Left lung (tissue), 10 donors: ENCODE data around the gene EYA2. TPM values are rescaled to one million over a fixed set of nuclear protein-coding genes. Genes with fewer than 3 reads are reported as not detected.

Source experiments
- ATAC-seq: fragments of 200-7000 bp; cut with Tn5 transposase; one replicate; pipeline ENCODE4 v1.9.1; 2020; ENCODE audit warnings: moderate library complexity
- DNase-seq, 4 donors: peaks; one replicate each; pipeline ENCODE4 v3.0.0-alpha.2; 2013 to 2020
- H3K27ac ChIP-seq, 2 donors: fragments of 200-600 bp; sonication (generic) in 1 of 2; one replicate each; pipeline versions ENCODE4 v1.5.0 to v1.8.0; 2020 to 2021
- H3K27me3 ChIP-seq, 2 donors: fragments of 200-600 bp; sonication (generic) in 1 of 2; one replicate each; pipeline versions ENCODE4 v1.5.0 to v1.8.0; 2020 to 2021
- H3K36me3 ChIP-seq, 2 donors: fragments of 200-600 bp; sonication (generic) in 1 of 2; one replicate each; pipeline versions ENCODE4 v1.5.0 to v1.8.0; 2020 to 2021
- H3K4me1 ChIP-seq, 2 donors: fragments of 200-600 bp; one replicate each; pipeline ENCODE4 v1.8.0; 2021
- H3K4me3 ChIP-seq, 2 donors: fragments of 200-600 bp; sonication (generic) in 1 of 2; one replicate each; pipeline versions ENCODE4 v1.5.0 to v1.8.0; 2020 to 2021; ENCODE audit warnings: mild to moderate bottlenecking in 1 of 2
- H3K9me3 ChIP-seq, 2 donors: fragments of 200-600 bp; sonication (generic) in 1 of 2; one replicate each; pipeline versions ENCODE4 v1.5.0 to v1.8.0; 2020 to 2021
- CTCF ChIP-seq, 2 donors: fragments of 200-600 bp; sonication (generic) in 1 of 2; IDR thresholded peaks; one replicate each; pipeline versions ENCODE4 v1.5.0 to v1.8.0; 2021; ENCODE audit warnings: antibody characterized with exemption in 2 of 2
- intact Hi-C, 2 donors: fragments of 100-400 bp; cut with DNase I; formaldehyde crosslinking; loops; one replicate each; pipeline versions ENCODE4 v1.11.2 to v1.14.2; 2022
- polyA plus RNA-seq, 6 donors: library from polyadenylated mRNA; unstranded; fragments of 120-200 nt; gene quantifications; one replicate each; pipeline ENCODE4 v1.2.1, GENCODE V29; 2013; ENCODE audit not compliant: insufficient read length in 6 of 6
- total RNA-seq, 2 donors: library from RNA; stranded (reverse); fragmentation: NEBNext Ultra II Directional; extraction: Animal tissue kit (Norgen Biotek cat#: 25700); gene quantifications; one replicate each; pipeline ENCODE4 v1.2.1, GENCODE V29; 2021
- donor health status: DM: no; HTN: yes; CAD: no.
- donor health status: DM: no; HTN: no; CAD: no.

EYA2 gene
- total and polyA plus RNA-seq, 8 donors: 0.77 to 2.3 (median 1.2) TPM

DNA sequence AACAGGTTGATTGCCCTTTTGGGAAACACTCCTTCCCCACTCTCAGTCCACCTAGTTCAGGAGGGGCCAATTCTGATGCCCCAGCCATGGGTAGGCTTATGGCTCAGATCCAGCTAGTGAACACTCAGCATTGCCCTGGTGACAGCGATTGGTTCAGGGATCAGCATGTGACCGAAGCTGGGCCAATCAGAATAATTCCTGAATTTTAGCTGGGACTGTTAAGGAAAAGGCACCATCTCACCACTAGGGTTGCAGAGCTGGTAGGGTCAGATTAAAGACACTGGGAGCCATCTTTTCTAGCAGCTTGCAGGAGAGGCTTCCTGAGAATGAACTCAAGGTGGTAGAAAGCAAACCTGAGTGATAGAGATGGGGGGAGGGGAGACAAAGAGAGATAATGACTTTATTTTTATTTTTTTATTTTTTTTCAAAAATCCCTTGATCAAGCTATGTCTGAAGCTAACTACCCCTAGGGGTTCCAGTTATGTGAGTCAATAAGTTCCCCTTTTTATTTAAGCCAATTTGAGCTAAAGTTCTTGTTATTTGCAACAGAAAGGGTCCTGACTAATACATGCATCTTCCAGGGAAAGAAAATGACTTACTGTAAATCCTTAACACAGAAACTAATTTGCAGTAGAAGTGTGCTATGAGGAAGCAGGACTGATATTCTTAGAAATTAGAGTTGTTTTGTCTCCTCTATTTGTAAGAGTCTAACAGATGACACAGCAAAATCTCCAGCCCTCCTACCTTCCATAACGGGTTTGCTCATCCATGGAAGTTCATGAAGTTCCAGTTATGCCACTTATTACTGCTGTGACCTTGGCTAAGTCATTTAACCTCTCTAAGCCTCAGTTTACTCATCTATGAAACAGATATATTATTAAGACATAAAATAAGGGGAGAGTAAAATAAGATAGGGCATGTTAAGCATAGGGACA lies 44.7 kb downstream of the EYA2 start:
- no peak overlapping the region for H3K4me3 ChIP-seq
- TF ChIP-seq CTCF (IDR thresholded peaks at IDR 0.05): peak in 1 of 2 donors; percentile 10
- ATAC-seq (no peak), DNase-seq (no peak)
- H3K9me3 ChIP-seq: no peaks in the 10 kb centered on the region
- peaks cover 0 to 50% of the 10 kb centered on the region in 2 donors for H3K27me3 ChIP-seq
- intact Hi-C loops: no loop called here
- H3K4me1 ChIP-seq: no peaks in the 10 kb centered on the region
- H3K27ac ChIP-seq: no peak overlapping the region
- H3K36me3 ChIP-seq: no peaks in the 10 kb centered on the region

DNA sequence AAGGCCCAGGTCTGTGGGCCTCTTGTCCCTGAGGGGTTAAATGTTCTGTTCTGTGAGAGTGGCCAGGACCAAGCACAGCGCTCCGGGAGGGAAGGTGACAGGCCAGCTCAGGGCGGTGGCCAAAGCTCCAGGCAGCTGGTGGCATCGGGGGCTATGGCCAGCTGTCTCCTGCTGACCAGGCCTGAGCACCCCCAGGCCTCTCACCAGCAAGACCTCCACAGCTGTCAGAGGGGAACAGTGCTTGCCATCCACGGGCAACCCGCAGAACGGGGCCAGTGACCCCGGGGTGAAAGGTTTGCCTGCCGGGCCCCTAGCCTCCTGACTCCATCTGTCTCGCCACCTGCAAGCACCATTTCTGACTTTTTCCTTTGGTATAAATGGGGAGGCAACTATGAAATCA lies 46.0 kb downstream of the EYA2 start:
- H3K27me3 ChIP-seq: peaks cover 0 to 43% of the 10 kb centered on the region in 2 donors
- intact Hi-C loops: no loop called here
- no peak for DNase-seq
- H3K36me3 ChIP-seq: no peaks in the 10 kb centered on the region
- no peak overlapping the region for H3K27ac ChIP-seq
- H3K4me3 ChIP-seq: no peak overlapping the region
- no peak for ATAC-seq
- H3K4me1 ChIP-seq: no peaks in the 10 kb centered on the region
- TF ChIP-seq CTCF (IDR thresholded peaks at IDR 0.05): no peak
- H3K9me3 ChIP-seq: no peaks in the 10 kb centered on the region

DNA sequence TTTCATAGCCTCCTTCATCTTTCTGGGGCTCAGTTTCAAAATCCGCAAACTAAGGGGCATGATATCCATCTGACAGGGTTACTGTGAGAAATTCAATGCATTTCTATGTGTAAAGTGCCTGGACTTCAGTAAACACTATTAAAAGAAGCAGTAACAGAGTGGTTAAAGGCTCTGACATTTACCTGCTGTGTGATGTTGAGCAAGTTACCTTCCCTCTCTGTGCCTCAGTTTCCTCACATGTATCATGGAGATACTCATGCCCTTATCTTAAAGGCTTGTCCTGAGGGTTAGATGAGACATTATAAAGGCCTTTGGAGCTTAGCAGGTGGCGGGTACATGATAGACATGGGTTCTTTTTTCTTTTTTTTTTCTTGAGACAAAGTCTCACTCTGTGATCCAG lies 46.8 kb downstream of the EYA2 start:
- Histone ChIP-seq H3K27me3 (peaks cover 0 to 37% of the 10 kb centered on the region in 2 donors), H3K36me3 (no peaks in the 10 kb centered on the region), H3K9me3 (no peaks in the 10 kb centered on the region), H3K4me1 (no peaks in the 10 kb centered on the region), H3K4me3 (no peak overlapping the region), H3K27ac (no peak overlapping the region)
- ATAC-seq: no peak
- no peak for DNase-seq
- TF ChIP-seq CTCF (IDR thresholded peaks at IDR 0.05): no peak
- intact Hi-C loops: no loop called here

GRCh38 chr20:46943861-46944591 lies 49.4 kb downstream of the EYA2 start:
- intact Hi-C loops: no loop called here
- no peak overlapping the region for H3K27ac ChIP-seq
- H3K4me3 ChIP-seq: no peak overlapping the region
- DNase-seq: no peak
- H3K9me3 ChIP-seq: no peaks in the 10 kb centered on the region
- TF ChIP-seq CTCF (IDR thresholded peaks at IDR 0.05): no peak
- no peaks in the 10 kb centered on the region for H3K36me3 ChIP-seq
- no peaks in the 10 kb centered on the region for H3K4me1 ChIP-seq
- ATAC-seq: no peak
- H3K27me3 ChIP-seq: peaks cover 0 to 20% of the 10 kb centered on the region in 2 donors

- intact Hi-C loops: no loop called here
- no peak for TF ChIP-seq CTCF (IDR thresholded peaks at IDR 0.05)
- Histone ChIP-seq H3K27me3 (peaks cover 0 to 20% of the 10 kb centered on the region in 2 donors), H3K36me3 (no peaks in the 10 kb centered on the region), H3K4me3 (no peak overlapping the region), H3K4me1 (no peaks in the 10 kb centered on the region), H3K27ac (no peak overlapping the region), H3K9me3 (no peaks in the 10 kb centered on the region)
- ATAC-seq (no peak), DNase-seq (no peak)
Measured at GRCh38 chr20:46945465-46945864, 50.8 kb downstream of the EYA2 start.
